MV-4-11 (cell line): ENCODE data around the gene CAPNS1.

ENCODE experiments used
- DNase-seq: peaks from one replicate; lab custom pipeline; 2025; lab: John Stamatoyannopoulos, UW

Gene CAPNS1

GRCh38 chr19:36139473-36140303 lies at the start of gene CAPNS1:
Gene CAPNS1 (plus strand): TSS chr19:36140066. CDS start chr19:36141012, 946 bp downstream.
- DNase-seq: peak; percentile 97

GRCh38 chr19:36090910-36091695 lies 48.8 kb upstream of the CAPNS1 start:
- no peak for DNase-seq

- no peak for DNase-seq
Measured at GRCh38 chr19:36092566-36092965, 47.3 kb upstream of the CAPNS1 start.

GRCh38 chr19:36093146-36093662 lies 46.7 kb upstream of the CAPNS1 start:
- no peak for DNase-seq

GRCh38 chr19:36093687-36094086 lies 46.2 kb upstream of the CAPNS1 start:
- DNase-seq: no peak

- DNase-seq: no peak
Measured at GRCh38 chr19:36097036-36097435, 42.8 kb upstream of the CAPNS1 start.

- no peak for DNase-seq
Measured at GRCh38 chr19:36099166-36099785, 40.6 kb upstream of the CAPNS1 start.

- DNase-seq: no peak
Measured at GRCh38 chr19:36100476-36100875, 39.4 kb upstream of the CAPNS1 start.

GRCh38 chr19:36101550-36102327 lies 38.1 kb upstream of the CAPNS1 start:
- DNase-seq: no peak

- no peak for DNase-seq
Measured at GRCh38 chr19:36103040-36103626, 36.7 kb upstream of the CAPNS1 start.

GRCh38 chr19:36103842-36104552 lies 35.9 kb upstream of the CAPNS1 start:
- no peak for DNase-seq

- no peak for DNase-seq
Measured at GRCh38 chr19:36106441-36106840, 33.4 kb upstream of the CAPNS1 start.

- DNase-seq: no peak
Measured at GRCh38 chr19:36106991-36107390, 32.9 kb upstream of the CAPNS1 start.

GRCh38 chr19:36108684-36109083 lies 31.2 kb upstream of the CAPNS1 start:
- no peak for DNase-seq

GRCh38 chr19:36110487-36111199 lies 29.2 kb upstream of the CAPNS1 start, which contains the start of gene OVOL3:
Gene OVOL3 (plus strand): TSS chr19:36111143. CDS start chr19:36111203, 60 bp downstream.
- no peak for DNase-seq

GRCh38 chr19:36111200-36111539 lies 28.7 kb upstream of the CAPNS1 start:
- no peak for DNase-seq

- DNase-seq: no peak
Measured at GRCh38 chr19:36112678-36113077, 27.2 kb upstream of the CAPNS1 start.

GRCh38 chr19:36113425-36113824 lies 26.4 kb upstream of the CAPNS1 start:
- no peak for DNase-seq

- no peak for DNase-seq
Measured at GRCh38 chr19:36113894-36114720, 25.8 kb upstream of the CAPNS1 start.
